Stomach (tissue), 9 donors: ENCODE measurements around the gene WWOX. TPM values are rescaled to one million over a fixed set of nuclear protein-coding genes. Genes with fewer than 3 reads are reported as not detected.

Source experiments
- DNase-seq, 2 donors: peaks; one replicate each; pipeline versions ENCODE4 v3.0.0 to v3.0.0-alpha.2; 2013 to 2019
- H3K27ac ChIP-seq, 5 donors: fragments of 200-600 bp in 4 of 5; sonication (generic) in 4 of 5; one replicate each; pipeline ENCODE4 v1.5.1; 2013 to 2019; ENCODE audit warnings: mild to moderate bottlenecking in 1 of 5, moderate library complexity in 1 of 5
- H3K27me3 ChIP-seq, 3 donors: fragments of 200-600 bp; sonication (generic); one replicate each; pipeline ENCODE4 v1.5.1; 2017 to 2019; ENCODE audit warnings: mixed run types in 1 of 3
- H3K36me3 ChIP-seq, 4 donors: fragments of 200-600 bp; sonication (generic); 1 replicate in 3 of 4; 2 replicates in 1 of 4; pipeline ENCODE4 v1.5.1; 2016 to 2019
- H3K4me1 ChIP-seq, 4 donors: fragments of 200-600 bp; sonication (generic); one replicate each; pipeline ENCODE4 v1.5.1; 2016 to 2019
- H3K4me3 ChIP-seq, 4 donors: fragments of 200-600 bp; sonication (generic) in 3 of 4; one replicate each; pipeline ENCODE4 v1.5.1; 2016 to 2019; ENCODE audit warnings: mild to moderate bottlenecking in 1 of 4
- H3K9me3 ChIP-seq, 4 donors: fragments of 200-600 bp; sonication (generic); one replicate each; pipeline ENCODE4 v1.5.1; 2016 to 2019
- CTCF ChIP-seq, 7 experiments: fragments of 450-650 bp in 4 of 7; fragments of 200-600 bp in 3 of 7; sonication (generic) in 3 of 7; IDR thresholded peaks; one replicate each; pipeline ENCODE4 v1.5.1; 2016 to 2019; ENCODE audit warnings: antibody characterized with exemption in 7 of 7, control low read depth in 2 of 7, mild to moderate bottlenecking in 1 of 7
- EP300 ChIP-seq: sonication (generic); formaldehyde crosslinking; IDR thresholded peaks from one replicate; pipeline ENCODE4 v1.6.1; 2017; ENCODE audit warnings: antibody characterized with exemption
- POLR2A ChIP-seq, 4 donors: fragments of 450-650 bp; IDR thresholded peaks; one replicate each; pipeline ENCODE4 v1.6.1; 2016; ENCODE audit warnings: antibody characterized with exemption in 4 of 4, control low read depth in 2 of 4, mild to moderate bottlenecking in 1 of 4, moderate library complexity in 1 of 4
- POLR2AphosphoS5 ChIP-seq, 3 donors: sonication (generic); formaldehyde crosslinking; IDR thresholded peaks; one replicate each; pipeline ENCODE4 v1.6.1; 2016; ENCODE audit warnings: antibody characterized with exemption in 3 of 3
- WGBS, 5 donors: extraction: QIAGEN DNeasy Blood & Tissue Kit in 3 of 5; methylation state at CpG; one replicate each; pipeline versions ENCODE4 v1.1.5 to v1.1.7; 2013 to 2018; 5-methylcytosine and 5-hydroxymethylcytosine counted together
- intact Hi-C: fragments of 100-400 bp; cut with DNase I; formaldehyde crosslinking; loops from one replicate; pipeline ENCODE4 v1.15.1; 2023; ENCODE audit warnings: low total_unique reads
- polyA plus RNA-seq, 3 donors: library from polyadenylated mRNA; stranded (reverse); fragments of 200-250 nt; gene quantifications; one replicate each; pipeline ENCODE4 v1.2.3, GENCODE V29; 2013
- total RNA-seq, 5 donors: library from RNA; depleted of rRNA; stranded (reverse); fragments of >200 nt; gene quantifications; one replicate each; pipeline versions ENCODE4 v1.1.0 to v1.2.3, GENCODE V29; 2014 to 2016
- donor health status: healthy with polysubstance abuse.
- donor health status: Bipolar disorder and iron deficiency.
- donor health status: healthy.

WWOX gene
- total and polyA plus RNA-seq, 8 donors: 7.7 to 129 (median 48.7) TPM

GRCh38 chr16:78286065-78286464, 186.6 kb downstream of the WWOX start:
- 93 to 97% (median 94%) methylated on average over 4 of the region's 4 CpGs for WGBS, 5 donors
- H3K27ac ChIP-seq: no peak overlapping the region
- no peak for TF ChIP-seq CTCF (IDR thresholded peaks at IDR 0.05)
- no peak for TF ChIP-seq POLR2AphosphoS5 (IDR thresholded peaks at IDR 0.05)
- TF ChIP-seq POLR2A (IDR thresholded peaks at IDR 0.05): no peak
- TF ChIP-seq EP300: no peak

GRCh38 chr16:78288888-78289287, 189.4 kb downstream of the WWOX start:
- no peak for DNase-seq
- no peak overlapping the region for H3K4me3 ChIP-seq
- no peaks in the 10 kb centered on the region for H3K9me3 ChIP-seq
- no peak overlapping the region for H3K27ac ChIP-seq
- peaks cover 4 to 12% (median 11%) of the 10 kb centered on the region in 4 donors for H3K4me1 ChIP-seq
- WGBS, 5 donors: 91 to 98% (median 96%) methylated on average over 9 of the region's 9 CpGs
- TF ChIP-seq CTCF (IDR thresholded peaks at IDR 0.05): no peak
- no peak for TF ChIP-seq EP300
- no peak for TF ChIP-seq POLR2A (IDR thresholded peaks at IDR 0.05)
- no peak for TF ChIP-seq POLR2AphosphoS5 (IDR thresholded peaks at IDR 0.05)
- H3K36me3 ChIP-seq: no peaks in the 10 kb centered on the region
- intact Hi-C loops: no loop called here
- H3K27me3 ChIP-seq: no peaks in the 10 kb centered on the region

More at GRCh38 chr16:78286065-78286464, 186.6 kb downstream of the WWOX start:
- peaks cover 0 to 4% (median 0%) of the 10 kb centered on the region in 4 donors for H3K4me1 ChIP-seq
- H3K36me3 ChIP-seq: no peaks in the 10 kb centered on the region
- H3K9me3 ChIP-seq: no peaks in the 10 kb centered on the region
- intact Hi-C loops: no loop called here
- H3K4me3 ChIP-seq: no peak overlapping the region
- H3K27me3 ChIP-seq: no peaks in the 10 kb centered on the region
- no peak for DNase-seq

GRCh38 chr16:78289373-78289772, 189.9 kb downstream of the WWOX start:
- H3K27ac ChIP-seq: no peak overlapping the region

GRCh38 chr16:78289844-78290277, 190.4 kb downstream of the WWOX start:
- no peaks in the 10 kb centered on the region for H3K9me3 ChIP-seq
- TF ChIP-seq POLR2AphosphoS5 (IDR thresholded peaks at IDR 0.05) (no peak), EP300 (no peak), CTCF (IDR thresholded peaks at IDR 0.05) (no peak), POLR2A (IDR thresholded peaks at IDR 0.05) (no peak)
- WGBS, 5 donors: 66 to 83% (median 72%) methylated on average over 7 of the region's 7 CpGs

More at GRCh38 chr16:78289373-78289772, 189.9 kb downstream of the WWOX start:
- Histone ChIP-seq H3K36me3 (no peaks in the 10 kb centered on the region), H3K4me1 (peaks cover 4 to 12% (median 11%) of the 10 kb centered on the region in 4 donors), H3K9me3 (no peaks in the 10 kb centered on the region), H3K4me3 (no peak overlapping the region), H3K27me3 (no peaks in the 10 kb centered on the region)
- DNase-seq: no peak
- TF ChIP-seq CTCF (IDR thresholded peaks at IDR 0.05) (no peak), EP300 (no peak), POLR2AphosphoS5 (IDR thresholded peaks at IDR 0.05) (no peak), POLR2A (IDR thresholded peaks at IDR 0.05) (no peak)
- intact Hi-C loops: no loop called here
- 70 to 95% (median 91%) methylated on average over 3 of the region's 3 CpGs for WGBS, 5 donors

More at GRCh38 chr16:78289844-78290277, 190.4 kb downstream of the WWOX start:
- Histone ChIP-seq H3K27ac (no peak overlapping the region), H3K4me3 (no peak overlapping the region), H3K27me3 (no peaks in the 10 kb centered on the region), H3K4me1 (peaks cover 4 to 12% (median 11%) of the 10 kb centered on the region in 4 donors), H3K36me3 (no peaks in the 10 kb centered on the region)
- DNase-seq: no peak
- intact Hi-C loops: no loop called here
